Heart left ventricle (tissue), 13 donors: ENCODE measurements around the gene RNF14.

ENCODE experiments used
- POLR2A ChIP-seq, 2 donors: fragments of 450-650 bp; IDR thresholded peaks; one replicate each; pipeline ENCODE4 v1.6.1; 2017; ENCODE audit warnings: antibody characterized with exemption in 2 of 2, mild to moderate bottlenecking in 2 of 2, moderate library complexity in 2 of 2
- TF ChIP-seq, protein P1 (sequence below), 12 donors: fragments of 200-600 bp; sonication (generic) in 4 of 12; IDR thresholded peaks; one replicate each; pipeline versions ENCODE4 v1.5.0 to v1.8.0; 2018 to 2022; ENCODE audit warnings: antibody characterized with exemption in 12 of 12, mild to moderate bottlenecking in 5 of 12
- donor health status: ischemic (EF 13 %, LVEDD 7.1; RV severe dilation, severe dysfunction).
- donor health status: DM: no; HTN: yes; CAD: no.
- donor health status: DM: no; HTN: no; CAD: no.
- donor health status: ischemic (EF 25% LVEDD 6.9; RV normal size, moderate dysfunction).
- donor health status: ischemic (EF 25% LVEDD 5.7; RV mildly dilated, moderate dysfunction).
- donor health status: ischemic (EF 35%, LVEDD 5.7; RV mildly dilated, moderate dysfunction).
- donor health status: nonischemic (EF 11% LVEDD 7.7; RV severe dilation, severe dysfunction).
- donor health status: DM: yes; HTN: yes; CAD: no.
- donor health status: PGD.
- donor health status: ischemic (EF 29% LVEDD 5.4; RV normal size, mild dysfunction).
- donor health status: nonischemic (EF 23%, LVEDD 6.1; RV moderate dilation, normal function).

DNA sequence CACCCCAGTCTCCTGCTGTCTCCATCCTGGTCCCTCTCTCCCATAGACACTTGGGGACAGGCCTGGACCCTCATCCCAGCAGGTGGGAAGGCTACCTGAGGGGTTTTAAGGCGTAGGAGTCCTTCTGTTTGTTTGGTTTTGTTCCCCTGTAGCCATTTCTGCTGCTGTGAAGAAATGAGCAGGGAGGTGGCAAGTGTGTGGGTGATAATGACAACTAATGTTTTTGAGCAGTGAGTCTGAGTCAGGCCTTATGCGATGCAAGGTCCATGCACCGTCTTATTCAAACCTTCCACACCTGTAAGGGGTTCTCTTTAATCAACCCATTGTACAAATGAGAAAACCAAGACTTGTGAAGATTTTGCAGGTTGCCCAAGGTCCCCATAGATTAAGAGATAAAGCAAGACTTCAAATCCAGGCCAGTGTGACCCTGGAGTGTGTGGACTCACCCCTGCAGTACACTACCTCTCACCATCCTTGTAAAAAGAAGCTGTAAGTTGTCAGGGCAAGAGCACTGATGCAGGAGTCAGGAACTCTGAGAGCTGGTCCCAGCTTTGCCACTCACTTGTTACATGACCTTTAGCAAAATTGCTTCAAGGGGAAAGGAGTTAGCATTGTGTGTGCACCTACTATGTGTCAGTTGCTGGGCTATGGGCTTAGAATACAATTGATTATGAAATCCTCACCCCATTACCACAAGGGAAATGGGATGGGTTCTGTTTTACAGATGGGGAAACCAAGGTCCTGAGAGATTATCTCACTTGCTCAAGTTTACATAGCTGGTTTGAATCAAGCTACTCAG is 18.5 kb upstream of the RNF14 start:
- TF ChIP-seq, protein P1, sequence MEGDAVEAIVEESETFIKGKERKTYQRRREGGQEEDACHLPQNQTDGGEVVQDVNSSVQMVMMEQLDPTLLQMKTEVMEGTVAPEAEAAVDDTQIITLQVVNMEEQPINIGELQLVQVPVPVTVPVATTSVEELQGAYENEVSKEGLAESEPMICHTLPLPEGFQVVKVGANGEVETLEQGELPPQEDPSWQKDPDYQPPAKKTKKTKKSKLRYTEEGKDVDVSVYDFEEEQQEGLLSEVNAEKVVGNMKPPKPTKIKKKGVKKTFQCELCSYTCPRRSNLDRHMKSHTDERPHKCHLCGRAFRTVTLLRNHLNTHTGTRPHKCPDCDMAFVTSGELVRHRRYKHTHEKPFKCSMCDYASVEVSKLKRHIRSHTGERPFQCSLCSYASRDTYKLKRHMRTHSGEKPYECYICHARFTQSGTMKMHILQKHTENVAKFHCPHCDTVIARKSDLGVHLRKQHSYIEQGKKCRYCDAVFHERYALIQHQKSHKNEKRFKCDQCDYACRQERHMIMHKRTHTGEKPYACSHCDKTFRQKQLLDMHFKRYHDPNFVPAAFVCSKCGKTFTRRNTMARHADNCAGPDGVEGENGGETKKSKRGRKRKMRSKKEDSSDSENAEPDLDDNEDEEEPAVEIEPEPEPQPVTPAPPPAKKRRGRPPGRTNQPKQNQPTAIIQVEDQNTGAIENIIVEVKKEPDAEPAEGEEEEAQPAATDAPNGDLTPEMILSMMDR (IDR thresholded peaks at IDR 0.05): no peak
- TF ChIP-seq POLR2A (IDR thresholded peaks at IDR 0.05): no peak
